Right atrium auricular region (tissue), 2 donors: ENCODE data around the gene MYD88. TPM values are rescaled to one million over a fixed set of nuclear protein-coding genes. Genes with fewer than 3 reads are reported as not detected.

Experiments
- DNase-seq: peaks from one replicate; pipeline ENCODE4 v3.0.0-alpha.2; 2019; ENCODE audit warnings: low spot score
- H3K27ac ChIP-seq, 2 donors: fragments of 200-600 bp; sonication (generic); 1 replicate in 1 of 2; 2 replicates in 1 of 2; pipeline ENCODE4 v1.5.1; 2016 to 2019
- H3K27me3 ChIP-seq, 2 donors: fragments of 200-600 bp; sonication (generic); one replicate each; pipeline versions ENCODE4 v1.5.1 to v1.6.0; 2017 to 2019
- H3K36me3 ChIP-seq: fragments of 200-600 bp; sonication (generic); one replicate; pipeline ENCODE4 v1.5.1; 2016
- H3K4me1 ChIP-seq, 2 donors: fragments of 200-600 bp; sonication (generic); one replicate each; pipeline versions ENCODE4 v1.5.1 to v1.6.0; 2017 to 2019
- H3K4me3 ChIP-seq, 2 donors: fragments of 200-600 bp; sonication (generic); 1 replicate in 1 of 2; 2 replicates in 1 of 2; pipeline ENCODE4 v1.5.1; 2017 to 2019; ENCODE audit warnings: mild to moderate bottlenecking in 1 of 2, moderate library complexity in 1 of 2
- H3K9me3 ChIP-seq, 2 donors: fragments of 200-600 bp; sonication (generic); one replicate each; pipeline ENCODE4 v1.5.1; 2019
- CTCF ChIP-seq, 2 donors: fragments of 200-600 bp; sonication (generic); IDR thresholded peaks; one replicate each; pipeline ENCODE4 v1.5.1; 2019; ENCODE audit warnings: antibody characterized with exemption in 2 of 2
- total RNA-seq, 2 donors: library from RNA; depleted of rRNA; stranded (reverse); fragments of >200 nt; gene quantifications; one replicate each; pipeline ENCODE4 v1.1.0, GENCODE V29; 2016

The MYD88 gene
- total RNA-seq, 2 donors from 2014 or later, result 7.1 to 14.3 TPM

GRCh38 chr3:38097446-38098375, 40.8 kb upstream of the MYD88 start:
- H3K4me1 ChIP-seq, result no peaks in the 10 kb centered on the region
- no peak for DNase-seq
- no peak overlapping the region for H3K4me3 ChIP-seq
- no peak for TF ChIP-seq CTCF (IDR thresholded peaks at IDR 0.05)
- no peaks in the 10 kb centered on the region for H3K9me3 ChIP-seq
- no peaks in the 10 kb centered on the region for H3K36me3 ChIP-seq
- H3K27ac ChIP-seq, result no peak overlapping the region
- no peaks in the 10 kb centered on the region for H3K27me3 ChIP-seq

GRCh38 chr3:38098376-38098723, 40.1 kb upstream of the MYD88 start:
- H3K4me3 ChIP-seq, result no peak overlapping the region
- no peaks in the 10 kb centered on the region for H3K36me3 ChIP-seq
- no peaks in the 10 kb centered on the region for H3K4me1 ChIP-seq
- no peak for DNase-seq
- H3K27ac ChIP-seq, result no peak overlapping the region
- no peak for TF ChIP-seq CTCF (IDR thresholded peaks at IDR 0.05)
- H3K27me3 ChIP-seq, result no peaks in the 10 kb centered on the region
- no peaks in the 10 kb centered on the region for H3K9me3 ChIP-seq

GRCh38 chr3:38099518-38099917, 38.9 kb upstream of the MYD88 start:
- H3K4me3 ChIP-seq, result no peak overlapping the region
- TF ChIP-seq CTCF (IDR thresholded peaks at IDR 0.05), result no peak

GRCh38 chr3:38100498-38100897, 38.0 kb upstream of the MYD88 start:
- H3K36me3 ChIP-seq, result no peaks in the 10 kb centered on the region
- no peak overlapping the region for H3K4me3 ChIP-seq
- no peak for TF ChIP-seq CTCF (IDR thresholded peaks at IDR 0.05)
- no peak for DNase-seq
- H3K27ac ChIP-seq, result no peak overlapping the region
- H3K27me3 ChIP-seq, result no peaks in the 10 kb centered on the region
- peaks cover 0 to 14% of the 10 kb centered on the region in 2 donors for H3K9me3 ChIP-seq
- H3K4me1 ChIP-seq, result no peaks in the 10 kb centered on the region

More at GRCh38 chr3:38099518-38099917, 38.9 kb upstream of the MYD88 start:
- Histone ChIP-seq H3K36me3 (no peaks in the 10 kb centered on the region), H3K27ac (no peak overlapping the region), H3K9me3 (peaks cover 0 to 4% of the 10 kb centered on the region in 2 donors), H3K27me3 (no peaks in the 10 kb centered on the region), H3K4me1 (no peaks in the 10 kb centered on the region)
- no peak for DNase-seq

GRCh38 chr3:38101811-38102443, 36.5 kb upstream of the MYD88 start:
- Histone ChIP-seq H3K4me1 (no peaks in the 10 kb centered on the region), H3K27me3 (no peaks in the 10 kb centered on the region), H3K9me3 (peaks cover 0 to 14% of the 10 kb centered on the region in 2 donors), H3K27ac (no peak overlapping the region), H3K36me3 (no peaks in the 10 kb centered on the region), H3K4me3 (no peak overlapping the region)
- TF ChIP-seq CTCF (IDR thresholded peaks at IDR 0.05), result no peak
- DNase-seq, result peak; percentile 34
